ENCODE results near the gene DLL3.
A peak's percentile ranks its signal among the peaks of the same experiment; 100 is the strongest.

DLL3 gene

DNA sequence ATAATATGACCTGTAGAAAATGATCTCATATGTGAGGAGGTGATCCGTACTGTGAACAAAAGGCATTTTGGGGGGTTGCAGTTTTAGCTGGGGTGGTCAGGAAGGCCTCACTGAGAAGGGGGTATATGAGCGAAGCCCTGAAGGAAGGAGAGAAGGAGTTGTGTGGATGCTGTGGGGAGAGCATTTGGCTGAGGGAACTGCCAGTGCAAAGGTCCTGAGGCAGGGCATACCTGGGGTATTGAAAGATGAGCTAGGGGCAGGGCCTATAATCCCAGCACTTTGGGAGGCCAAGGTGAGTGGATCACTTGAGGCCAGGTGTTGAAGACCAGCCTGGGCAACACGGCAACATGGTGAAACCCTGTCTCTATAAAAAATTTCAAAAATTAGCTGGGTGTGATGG, 18.7 kb downstream of the DLL3 start:
- H3K4me3 ChIP-seq, result no peak overlapping the region
- no peak overlapping the region for H3K9ac ChIP-seq (ENCODE audit: insufficient read length)
- TF ChIP-seq EZH2 (IDR thresholded peaks at IDR 0.05) (no peak), FOXP2 (optimal IDR thresholded peaks at IDR 0.05; ENCODE audit: control extremely low read depth, extremely low read length, insufficient read depth) (no peak)
- H3K9me3 ChIP-seq (ENCODE audit: low read depth, low read length), result no peaks in the 10 kb centered on the region
- no peak for DNase-seq (ENCODE audit: low read depth, low spot score)
- H3K36me3 ChIP-seq (ENCODE audit: insufficient read depth, low read length), result no peaks in the 10 kb centered on the region
- H3K27ac ChIP-seq, result no peak overlapping the region

DNA sequence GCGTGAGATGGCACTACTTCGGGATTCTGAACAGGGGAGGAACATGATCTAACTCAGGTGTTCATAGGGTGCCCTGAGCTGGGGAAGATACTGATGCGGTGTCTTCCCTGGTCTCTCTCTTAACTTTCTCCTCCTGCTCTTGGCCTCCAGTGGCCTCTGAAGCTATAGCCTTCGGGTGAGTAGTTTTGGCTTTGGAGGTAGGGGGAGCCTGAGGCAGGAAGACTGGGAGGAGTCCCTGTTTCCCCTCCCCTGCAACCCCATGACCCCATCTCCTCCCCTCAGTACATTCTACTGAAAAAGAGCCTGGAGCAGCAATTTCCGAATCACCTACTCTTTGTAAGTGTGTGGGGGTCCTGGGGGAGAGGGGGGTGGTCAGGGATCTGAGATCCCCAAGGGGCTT, 19.7 kb downstream of the DLL3 start:
- no peak overlapping the region for H3K9ac ChIP-seq (ENCODE audit: insufficient read length)
- TF ChIP-seq POLR2AphosphoS5 (IDR thresholded peaks at IDR 0.05; ENCODE audit: borderline replicate concordance, low read depth, low read length) (no peak), EZH2 (IDR thresholded peaks at IDR 0.05) (no peak), FOXP2 (optimal IDR thresholded peaks at IDR 0.05; ENCODE audit: control extremely low read depth, extremely low read length, insufficient read depth) (no peak)
- no peak for DNase-seq (ENCODE audit: low read depth, low spot score)

DNA sequence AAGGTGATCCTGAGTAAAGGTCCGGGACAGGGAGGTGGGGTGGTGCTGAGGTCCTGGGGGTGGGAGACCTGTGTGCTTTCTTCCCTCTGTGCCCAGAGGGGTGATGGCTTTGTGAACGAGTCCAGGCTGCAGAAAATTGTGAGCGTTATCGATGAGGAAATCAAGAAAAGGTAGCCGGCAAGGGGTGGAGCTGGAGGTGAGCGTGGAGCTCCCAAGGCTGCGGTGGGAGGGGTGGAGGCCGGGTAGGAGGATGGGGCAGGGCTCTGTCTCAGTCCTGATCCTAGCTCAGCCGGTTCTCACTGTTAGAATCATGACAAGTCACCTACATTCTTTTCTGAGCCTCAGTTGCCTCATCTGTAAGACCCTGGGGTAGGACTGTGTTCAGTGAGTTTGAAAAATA, 20.2 kb downstream of the DLL3 start:
- no peaks in the 10 kb centered on the region for H3K36me3 ChIP-seq (ENCODE audit: insufficient read depth, low read length)
- TF ChIP-seq POLR2AphosphoS5 (IDR thresholded peaks at IDR 0.05; ENCODE audit: borderline replicate concordance, low read depth, low read length) (no peak), EZH2 (IDR thresholded peaks at IDR 0.05) (no peak), FOXP2 (optimal IDR thresholded peaks at IDR 0.05; ENCODE audit: control extremely low read depth, extremely low read length, insufficient read depth) (no peak)
- DNase-seq (ENCODE audit: low read depth, low spot score), result no peak
- no peak overlapping the region for H3K27ac ChIP-seq
- H3K9me3 ChIP-seq (ENCODE audit: low read depth, low read length), result no peaks in the 10 kb centered on the region
- H3K4me3 ChIP-seq, result no peak overlapping the region
- no peak overlapping the region for H3K9ac ChIP-seq (ENCODE audit: insufficient read length)

More for the DNA sequence above, 19.7 kb downstream of the DLL3 start:
- Histone ChIP-seq H3K27ac (no peak overlapping the region), H3K36me3 (ENCODE audit: insufficient read depth, low read length) (no peaks in the 10 kb centered on the region), H3K4me3 (no peak overlapping the region), H3K9me3 (ENCODE audit: low read depth, low read length) (no peaks in the 10 kb centered on the region)

DNA sequence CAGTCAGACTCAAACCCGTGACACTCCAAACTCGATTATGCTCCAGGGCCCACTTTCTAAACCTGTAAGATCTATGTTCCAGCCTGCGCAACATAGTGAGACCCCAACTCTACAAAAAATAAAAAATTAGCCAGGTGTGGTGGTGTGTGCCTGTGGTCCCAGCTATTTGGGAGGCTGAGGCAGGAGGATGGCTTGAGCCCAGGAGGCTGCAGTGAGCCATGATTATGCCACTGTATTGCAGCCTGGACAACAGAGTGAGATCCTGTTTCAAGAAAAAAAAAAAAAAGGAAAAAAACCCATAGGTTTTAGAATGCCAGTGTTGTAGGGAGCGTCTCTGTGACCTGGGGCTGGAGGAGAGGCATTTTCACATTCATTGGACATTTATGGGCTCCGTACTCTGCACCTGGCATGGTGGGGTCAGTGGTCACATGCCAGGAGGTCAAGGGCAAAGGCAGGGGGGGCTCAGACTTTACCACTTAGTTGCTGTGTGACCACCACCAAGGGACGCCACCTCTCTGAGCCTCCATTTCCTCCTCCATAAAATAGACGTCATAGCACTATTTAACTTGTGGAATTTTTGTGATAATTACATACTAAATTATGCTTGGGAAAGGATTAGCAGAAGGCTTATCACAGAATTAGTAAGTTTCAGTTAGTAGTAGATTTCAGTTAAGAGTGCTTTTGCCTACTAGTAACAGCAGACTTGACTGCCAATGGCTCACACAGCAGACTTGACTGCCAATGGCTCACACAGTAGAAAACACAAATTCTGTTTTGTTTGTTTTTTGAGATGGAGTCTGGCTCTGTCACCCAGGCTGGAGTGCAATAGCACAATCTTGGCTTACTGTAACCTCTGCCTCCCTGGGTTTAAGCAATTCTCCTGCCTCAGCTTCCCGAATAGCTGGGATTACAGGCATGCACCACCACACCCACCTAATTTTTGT, 22.1 kb downstream of the DLL3 start:
- Histone ChIP-seq H3K9me3 (ENCODE audit: low read depth, low read length) (no peaks in the 10 kb centered on the region), H3K27ac (no peak overlapping the region), H3K36me3 (ENCODE audit: insufficient read depth, low read length) (no peaks in the 10 kb centered on the region), H3K4me3 (no peak overlapping the region), H3K9ac (ENCODE audit: insufficient read length) (no peak overlapping the region)
- TF ChIP-seq POLR2AphosphoS5 (IDR thresholded peaks at IDR 0.05; ENCODE audit: borderline replicate concordance, low read depth, low read length), result no peak
- TF ChIP-seq FOXP2 (optimal IDR thresholded peaks at IDR 0.05; ENCODE audit: control extremely low read depth, extremely low read length, insufficient read depth), result no peak
- TF ChIP-seq EZH2 (IDR thresholded peaks at IDR 0.05), result no peak
- no peak for DNase-seq (ENCODE audit: low read depth, low spot score)

DNA sequence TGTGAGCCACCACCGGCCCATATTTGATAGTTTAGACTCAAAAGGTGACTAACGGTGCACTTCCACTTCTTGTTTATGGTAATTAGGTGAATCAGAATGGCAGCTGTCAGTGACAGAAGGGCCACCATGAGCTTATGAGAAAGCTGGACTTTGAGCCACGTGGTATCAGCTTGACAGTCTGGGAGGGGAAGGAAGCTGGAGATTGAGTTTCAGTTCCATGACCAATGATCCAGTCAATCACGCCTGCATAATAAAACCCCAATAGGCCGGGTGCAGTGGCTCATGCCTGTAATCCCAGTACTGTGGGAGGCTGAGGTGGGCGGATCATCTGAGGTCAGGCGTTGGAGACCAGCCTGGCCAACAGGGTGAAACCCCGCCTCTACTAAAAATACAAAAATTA, 25.7 kb downstream of the DLL3 start:
- no peaks in the 10 kb centered on the region for H3K9me3 ChIP-seq (ENCODE audit: low read depth, low read length)
- DNase-seq (ENCODE audit: low read depth, low spot score), result no peak
- no peak overlapping the region for H3K27ac ChIP-seq
- TF ChIP-seq FOXP2 (optimal IDR thresholded peaks at IDR 0.05; ENCODE audit: control extremely low read depth, extremely low read length, insufficient read depth) (no peak), POLR2AphosphoS5 (IDR thresholded peaks at IDR 0.05; ENCODE audit: borderline replicate concordance, low read depth, low read length) (no peak), EZH2 (IDR thresholded peaks at IDR 0.05) (no peak)
- H3K4me3 ChIP-seq, result no peak overlapping the region
- no peak overlapping the region for H3K9ac ChIP-seq (ENCODE audit: insufficient read length)
- no peaks in the 10 kb centered on the region for H3K36me3 ChIP-seq (ENCODE audit: insufficient read depth, low read length)

DNA sequence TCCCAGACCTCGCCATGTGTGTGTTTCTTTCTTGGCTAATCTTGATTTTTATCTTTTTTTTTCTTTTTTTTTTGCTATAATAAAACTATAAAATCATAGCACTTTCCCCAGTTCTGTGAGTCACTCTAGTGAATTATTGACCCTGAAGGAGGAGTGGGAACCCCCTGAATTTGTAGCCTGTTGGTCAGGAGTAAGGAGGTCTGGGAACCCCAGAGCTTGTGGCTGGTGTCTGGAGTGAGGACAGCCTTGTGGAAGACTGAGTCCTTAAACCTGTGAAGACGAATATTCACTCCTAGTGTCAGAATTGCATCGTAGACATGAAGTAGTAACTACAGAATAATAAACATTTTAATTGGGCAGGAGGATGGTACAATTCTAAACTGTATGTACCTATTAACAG, 26.5 kb downstream of the DLL3 start:
- DNase-seq (ENCODE audit: low read depth, low spot score), result no peak
- TF ChIP-seq EZH2 (IDR thresholded peaks at IDR 0.05) (no peak), POLR2AphosphoS5 (IDR thresholded peaks at IDR 0.05; ENCODE audit: borderline replicate concordance, low read depth, low read length) (no peak), FOXP2 (optimal IDR thresholded peaks at IDR 0.05; ENCODE audit: control extremely low read depth, extremely low read length, insufficient read depth) (no peak)
- no peak overlapping the region for H3K27ac ChIP-seq
- H3K36me3 ChIP-seq (ENCODE audit: insufficient read depth, low read length), result no peaks in the 10 kb centered on the region
- H3K9me3 ChIP-seq (ENCODE audit: low read depth, low read length), result no peaks in the 10 kb centered on the region
- H3K4me3 ChIP-seq, result no peak overlapping the region
- H3K9ac ChIP-seq (ENCODE audit: insufficient read length), result no peak overlapping the region

DNA sequence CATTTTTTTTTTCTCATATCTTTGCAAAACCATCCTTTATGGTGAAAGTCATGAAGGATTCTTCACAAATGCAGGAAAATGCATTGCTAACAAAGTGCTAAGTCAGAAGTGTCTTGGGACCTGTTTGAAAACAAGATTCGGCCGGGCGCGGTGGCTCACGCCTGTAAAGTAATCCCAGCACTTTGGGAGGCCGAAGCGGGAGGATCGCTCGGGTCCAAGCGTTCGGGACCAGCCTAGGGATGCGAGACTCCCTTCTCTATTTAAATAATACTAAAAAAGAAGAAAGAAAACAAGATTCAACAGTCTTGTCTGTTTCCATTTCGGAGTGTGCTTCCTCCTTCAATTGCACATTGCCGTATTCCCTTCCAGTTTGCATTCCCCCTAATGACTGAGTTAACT, 33.1 kb downstream of the DLL3 start:
- Histone ChIP-seq H3K9ac (ENCODE audit: insufficient read length) (peak overlapping the region; percentile 87), H3K4me3 (peak overlapping the region; percentile 94), H3K27ac (no peak overlapping the region), H3K36me3 (ENCODE audit: insufficient read depth, low read length) (no peaks in the 10 kb centered on the region), H3K9me3 (ENCODE audit: low read depth, low read length) (no peaks in the 10 kb centered on the region)
- DNase-seq (ENCODE audit: low read depth, low spot score), result no peak
- TF ChIP-seq FOXP2 (optimal IDR thresholded peaks at IDR 0.05; ENCODE audit: control extremely low read depth, extremely low read length, insufficient read depth), result no peak
- TF ChIP-seq POLR2AphosphoS5 (IDR thresholded peaks at IDR 0.05; ENCODE audit: borderline replicate concordance, low read depth, low read length), result no peak
- TF ChIP-seq EZH2 (IDR thresholded peaks at IDR 0.05), result no peak

DNA sequence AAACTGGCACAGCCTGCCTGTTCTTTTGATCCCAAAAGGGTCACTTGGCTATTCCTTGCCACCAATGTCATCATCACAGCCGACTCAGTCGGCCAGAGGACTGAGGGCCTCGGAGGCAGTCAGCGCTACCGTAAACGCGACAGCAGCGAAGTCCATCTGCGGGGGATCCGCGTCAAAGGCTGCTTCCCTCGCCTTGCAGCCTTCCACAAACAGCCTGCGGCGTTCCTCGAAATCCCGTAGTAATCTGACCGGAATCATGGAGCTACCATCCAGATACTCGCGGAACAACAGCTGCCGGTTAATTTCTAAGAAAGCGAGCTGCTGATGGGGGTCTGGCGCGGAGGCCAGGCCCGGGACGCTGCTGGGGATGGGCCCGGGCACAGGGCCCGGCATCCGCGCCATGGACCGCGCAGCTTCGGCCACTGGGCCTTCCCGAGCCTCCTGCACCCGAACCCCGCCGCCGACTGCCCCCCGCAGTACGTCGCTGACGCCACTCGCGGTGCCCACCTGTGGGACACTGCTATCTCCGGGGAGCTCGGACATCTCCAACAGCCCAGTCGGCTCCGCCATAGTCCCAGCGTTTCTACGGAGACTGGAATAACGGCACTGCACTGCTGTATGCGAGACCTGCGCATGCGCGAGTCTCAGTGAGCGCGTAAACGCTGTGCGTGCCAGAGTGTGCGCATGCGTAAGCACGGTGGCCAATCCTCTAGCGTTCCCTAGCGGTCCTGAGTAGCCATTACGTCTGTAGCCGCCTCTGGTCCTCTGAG, 33.7 kb downstream of the DLL3 start, which contains the start of gene EID2B:
TSS of gene EID2B (minus strand) at position 620 of the 770 bp plus-strand sequence. CDS start at position 570, 50 bp downstream.
- peak within 1 kb of the TSS; percentile 94 for H3K4me3 ChIP-seq
- peak within 1 kb of the TSS; percentile 87 for H3K9ac ChIP-seq (ENCODE audit: insufficient read length)
- H3K27ac ChIP-seq, result no peak within 1 kb of the TSS
- TF ChIP-seq POLR2AphosphoS5 (IDR thresholded peaks at IDR 0.05; ENCODE audit: borderline replicate concordance, low read depth, low read length), result peak; percentile 93
- no peak for TF ChIP-seq EZH2 (IDR thresholded peaks at IDR 0.05)
- no peak for TF ChIP-seq FOXP2 (optimal IDR thresholded peaks at IDR 0.05; ENCODE audit: control extremely low read depth, extremely low read length, insufficient read depth)
- DNase-seq (ENCODE audit: low read depth, low spot score), result peak; percentile 90
- H3K9me3 ChIP-seq (ENCODE audit: low read depth, low read length), result no peaks in the 10 kb centered on the region
- no peaks in the 10 kb centered on the region for H3K36me3 ChIP-seq (ENCODE audit: insufficient read depth, low read length)

All from SK-N-MC (cell line).